Peyer's patch (tissue), 4 donors: ENCODE data around the gene PCDH1. TPM values are rescaled to one million over a fixed set of nuclear protein-coding genes. Genes with fewer than 3 reads are reported as not detected.

Experiments
- DNase-seq, 3 donors: peaks; one replicate each; pipeline ENCODE4 v3.0.0-alpha.2; 2017 to 2019
- H3K27ac ChIP-seq, 4 donors: fragments of 200-600 bp; sonication (generic); one replicate each; pipeline ENCODE4 v1.5.1; 2016 to 2019
- H3K27me3 ChIP-seq, 2 donors: fragments of 200-600 bp; sonication (generic); one replicate each; pipeline ENCODE4 v1.5.1; 2019
- H3K36me3 ChIP-seq, 3 donors: fragments of 200-600 bp; sonication (generic); one replicate each; pipeline ENCODE4 v1.5.1; 2016 to 2019
- H3K4me1 ChIP-seq, 4 donors: fragments of 200-600 bp; sonication (generic); one replicate each; pipeline ENCODE4 v1.5.1; 2016 to 2019
- H3K4me3 ChIP-seq, 4 donors: fragments of 200-600 bp; sonication (generic); 1 replicate in 3 of 4; 2 replicates in 1 of 4; pipeline ENCODE4 v1.5.1; 2016 to 2019; ENCODE audit warnings: mild to moderate bottlenecking in 1 of 4
- H3K9me3 ChIP-seq, 4 donors: fragments of 200-600 bp; sonication (generic); one replicate each; pipeline ENCODE4 v1.5.1; 2016 to 2019; ENCODE audit warnings: mild to moderate bottlenecking in 1 of 4
- POLR2A ChIP-seq, 2 donors: fragments of 450-650 bp; IDR thresholded peaks; one replicate each; pipeline ENCODE4 v1.5.1; 2017; ENCODE audit warnings: antibody characterized with exemption in 2 of 2, mild to moderate bottlenecking in 2 of 2, moderate library complexity in 2 of 2
- total RNA-seq, 4 donors: library from RNA; depleted of rRNA; stranded (reverse); fragments of >200 nt; gene quantifications; one replicate each; pipeline ENCODE4 v1.1.0, GENCODE V29; 2016
- TF ChIP-seq, protein P1 (sequence below), 6 experiments: fragments of 450-650 bp in 4 of 6; fragments of 200-600 bp in 2 of 6; sonication (generic) in 1 of 6; IDR thresholded peaks; one replicate each; pipeline ENCODE4 v1.5.1; 2017 to 2019; ENCODE audit warnings: antibody characterized with exemption in 6 of 6, mild to moderate bottlenecking in 3 of 6, moderate library complexity in 1 of 6

Gene PCDH1
- total RNA-seq, 4 donors from 2014 or later: 64.4 to 169 (median 164) TPM

DNA sequence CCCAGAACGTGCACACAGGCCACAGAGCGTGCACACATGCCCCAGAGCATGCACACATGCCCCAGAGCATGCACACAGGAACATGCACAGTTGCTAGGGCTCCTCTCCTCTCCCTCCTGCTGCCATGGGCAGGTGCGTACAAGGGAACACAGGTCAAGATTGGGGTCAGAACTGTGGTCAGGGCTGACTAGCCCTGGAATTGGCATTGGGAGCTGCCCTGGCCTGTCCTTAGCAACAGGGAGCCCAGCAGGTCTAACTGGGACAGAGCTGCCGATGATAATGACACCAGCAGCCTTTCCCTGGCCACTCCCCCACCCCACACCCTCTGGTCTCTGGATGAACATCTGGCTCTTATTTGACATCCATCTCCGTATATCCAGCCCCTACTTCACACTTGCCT lies 8.0 kb downstream of the PCDH1 start:
- no peaks in the 10 kb centered on the region for H3K27me3 ChIP-seq
- peak overlapping the region in 3 of 4 donors; percentile 32 to 95 (median 92) for H3K27ac ChIP-seq
- no peak overlapping the region for H3K4me3 ChIP-seq
- H3K4me1 ChIP-seq: peaks cover 0 to 75% (median 12%) of the 10 kb centered on the region in 4 donors
- no peak for TF ChIP-seq POLR2A (IDR thresholded peaks at IDR 0.05)
- TF ChIP-seq, protein P1, sequence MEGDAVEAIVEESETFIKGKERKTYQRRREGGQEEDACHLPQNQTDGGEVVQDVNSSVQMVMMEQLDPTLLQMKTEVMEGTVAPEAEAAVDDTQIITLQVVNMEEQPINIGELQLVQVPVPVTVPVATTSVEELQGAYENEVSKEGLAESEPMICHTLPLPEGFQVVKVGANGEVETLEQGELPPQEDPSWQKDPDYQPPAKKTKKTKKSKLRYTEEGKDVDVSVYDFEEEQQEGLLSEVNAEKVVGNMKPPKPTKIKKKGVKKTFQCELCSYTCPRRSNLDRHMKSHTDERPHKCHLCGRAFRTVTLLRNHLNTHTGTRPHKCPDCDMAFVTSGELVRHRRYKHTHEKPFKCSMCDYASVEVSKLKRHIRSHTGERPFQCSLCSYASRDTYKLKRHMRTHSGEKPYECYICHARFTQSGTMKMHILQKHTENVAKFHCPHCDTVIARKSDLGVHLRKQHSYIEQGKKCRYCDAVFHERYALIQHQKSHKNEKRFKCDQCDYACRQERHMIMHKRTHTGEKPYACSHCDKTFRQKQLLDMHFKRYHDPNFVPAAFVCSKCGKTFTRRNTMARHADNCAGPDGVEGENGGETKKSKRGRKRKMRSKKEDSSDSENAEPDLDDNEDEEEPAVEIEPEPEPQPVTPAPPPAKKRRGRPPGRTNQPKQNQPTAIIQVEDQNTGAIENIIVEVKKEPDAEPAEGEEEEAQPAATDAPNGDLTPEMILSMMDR (IDR thresholded peaks at IDR 0.05): no peak
- DNase-seq: peak in 2 of 3 donors; percentile 44 to 53
- peaks cover 0 to 16% (median 0%) of the 10 kb centered on the region in 3 donors for H3K36me3 ChIP-seq
- no peaks in the 10 kb centered on the region for H3K9me3 ChIP-seq

DNA sequence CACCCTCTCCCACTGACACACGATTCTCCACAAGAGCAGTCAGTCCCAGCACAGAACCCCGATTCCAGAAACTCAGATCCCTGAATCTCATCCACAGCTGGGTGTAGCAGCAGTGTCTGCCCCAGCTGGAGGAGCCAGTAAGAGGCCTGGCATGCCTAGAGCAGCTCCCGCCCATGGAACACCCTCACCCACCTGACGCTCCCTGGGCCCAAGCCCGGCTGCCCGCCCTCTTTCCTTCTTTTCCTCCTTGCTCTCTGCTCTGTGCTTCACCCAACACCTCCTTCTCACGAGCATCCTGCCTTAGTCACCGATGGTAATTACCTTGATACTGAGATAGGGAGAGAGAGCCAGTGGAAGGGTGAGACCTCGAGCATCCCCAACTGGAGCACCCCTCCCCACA lies 8.7 kb downstream of the PCDH1 start:
- Histone ChIP-seq H3K27ac (peak overlapping the region in 3 of 4 donors; percentile 32 to 95 (median 92)), H3K4me1 (peaks cover 0 to 73% (median 12%) of the 10 kb centered on the region in 4 donors), H3K9me3 (no peaks in the 10 kb centered on the region), H3K36me3 (peaks cover 0 to 23% (median 0%) of the 10 kb centered on the region in 3 donors), H3K27me3 (no peaks in the 10 kb centered on the region), H3K4me3 (no peak overlapping the region)
- TF ChIP-seq POLR2A (IDR thresholded peaks at IDR 0.05): peak; percentile 19 to 76
- TF ChIP-seq, protein P1 (IDR thresholded peaks at IDR 0.05): peak in 1 of 6 experiments; percentile 3
- peak in 2 of 3 donors; percentile 88 to 89 for DNase-seq

DNA sequence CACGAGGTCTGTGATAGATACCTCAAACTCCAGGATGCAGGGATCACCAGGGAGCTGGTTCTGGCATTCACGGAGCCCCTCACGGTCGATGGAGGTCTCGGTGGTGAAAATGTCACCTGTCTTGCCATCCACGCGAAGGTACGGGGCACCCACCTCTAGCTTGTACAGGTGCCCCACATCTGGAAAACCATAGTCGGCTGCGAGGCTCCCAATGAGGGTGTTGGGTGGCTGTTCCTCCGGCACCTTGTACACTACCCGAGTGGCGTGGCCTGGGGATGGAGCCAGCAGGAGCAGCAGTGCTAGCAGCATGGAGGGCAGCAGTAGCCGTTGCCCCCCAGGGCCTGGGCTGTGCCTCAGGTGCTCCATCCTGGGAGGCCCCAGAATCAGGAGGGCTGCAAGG lies 9.2 kb downstream of the PCDH1 start:
- TF ChIP-seq, protein P1 (IDR thresholded peaks at IDR 0.05): no peak
- no peak for TF ChIP-seq POLR2A (IDR thresholded peaks at IDR 0.05)
- Histone ChIP-seq H3K4me1 (peaks cover 0 to 73% (median 12%) of the 10 kb centered on the region in 4 donors), H3K4me3 (no peak overlapping the region), H3K9me3 (no peaks in the 10 kb centered on the region), H3K36me3 (peaks cover 0 to 28% (median 0%) of the 10 kb centered on the region in 3 donors), H3K27me3 (no peaks in the 10 kb centered on the region), H3K27ac (peak overlapping the region in 3 of 4 donors; percentile 32 to 95 (median 92))
- peak in 1 of 3 donors; percentile 44 for DNase-seq

DNA sequence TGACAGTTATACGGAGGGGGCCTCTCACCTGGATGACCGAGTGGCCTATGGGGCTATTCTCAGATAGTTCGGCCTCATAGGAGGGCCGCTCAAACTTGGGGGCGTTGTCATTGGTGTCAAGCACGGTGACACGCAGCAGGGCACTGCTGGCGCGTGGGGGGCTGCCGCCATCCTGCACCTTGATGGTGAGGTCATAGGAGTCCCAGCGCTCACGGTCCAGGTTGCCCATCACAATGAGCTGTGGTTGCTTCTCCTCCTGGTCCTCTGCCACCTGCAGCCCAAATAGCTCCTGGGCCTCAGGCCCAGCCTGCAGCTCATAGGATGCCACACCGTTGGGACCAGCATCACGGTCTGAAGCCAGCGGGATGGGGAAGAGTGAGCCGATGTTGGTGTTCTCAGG lies 9.7 kb downstream of the PCDH1 start:
- no peak for DNase-seq
- Histone ChIP-seq H3K4me1 (peaks cover 0 to 69% (median 12%) of the 10 kb centered on the region in 4 donors), H3K27ac (peak overlapping the region in 3 of 4 donors; percentile 55 to 95 (median 92))

DNA sequence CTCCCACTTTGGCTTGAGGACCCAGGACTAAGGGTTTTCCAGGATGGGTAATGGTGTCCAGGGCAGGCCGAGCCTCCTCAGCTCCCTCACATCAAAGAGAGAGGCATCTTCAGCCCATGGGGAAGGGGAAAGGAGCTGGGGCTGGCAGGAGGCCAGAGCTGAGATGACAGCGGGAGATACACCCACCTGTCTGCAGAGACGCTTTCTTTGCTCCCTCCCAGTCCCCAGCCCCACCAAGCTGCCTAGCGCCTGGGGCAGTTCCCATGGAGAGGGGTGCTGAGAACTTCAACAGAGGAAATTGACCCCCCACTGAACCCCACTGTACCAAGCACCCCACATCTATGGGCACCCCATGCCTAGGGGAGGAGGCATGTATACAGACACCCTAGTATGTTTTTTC lies 10.6 kb downstream of the PCDH1 start:
- Histone ChIP-seq H3K9me3 (no peaks in the 10 kb centered on the region), H3K27ac (peak overlapping the region in 3 of 4 donors; percentile 55 to 92 (median 75)), H3K36me3 (peaks cover 0 to 42% (median 0%) of the 10 kb centered on the region in 3 donors), H3K4me3 (no peak overlapping the region), H3K4me1 (peaks cover 0 to 60% (median 12%) of the 10 kb centered on the region in 4 donors), H3K27me3 (no peaks in the 10 kb centered on the region)
- peak in 1 of 3 donors; percentile 51 for DNase-seq
- TF ChIP-seq, protein P1 (IDR thresholded peaks at IDR 0.05): no peak
- no peak for TF ChIP-seq POLR2A (IDR thresholded peaks at IDR 0.05)

More for the DNA sequence above, 9.7 kb downstream of the PCDH1 start:
- H3K36me3 ChIP-seq: peaks cover 0 to 33% (median 0%) of the 10 kb centered on the region in 3 donors
- no peak overlapping the region for H3K4me3 ChIP-seq
- TF ChIP-seq, protein P1 (IDR thresholded peaks at IDR 0.05): no peak
- TF ChIP-seq POLR2A (IDR thresholded peaks at IDR 0.05): no peak
- no peaks in the 10 kb centered on the region for H3K9me3 ChIP-seq
- H3K27me3 ChIP-seq: no peaks in the 10 kb centered on the region
